Measurements from ENCODE around the gene SORCS1. TPM values are rescaled to one million over a fixed set of nuclear protein-coding genes. Genes with fewer than 3 reads are reported as not detected.

The SORCS1 gene
- total RNA-seq, 1 donor from 2014 or later, result 1.1 TPM

DNA sequence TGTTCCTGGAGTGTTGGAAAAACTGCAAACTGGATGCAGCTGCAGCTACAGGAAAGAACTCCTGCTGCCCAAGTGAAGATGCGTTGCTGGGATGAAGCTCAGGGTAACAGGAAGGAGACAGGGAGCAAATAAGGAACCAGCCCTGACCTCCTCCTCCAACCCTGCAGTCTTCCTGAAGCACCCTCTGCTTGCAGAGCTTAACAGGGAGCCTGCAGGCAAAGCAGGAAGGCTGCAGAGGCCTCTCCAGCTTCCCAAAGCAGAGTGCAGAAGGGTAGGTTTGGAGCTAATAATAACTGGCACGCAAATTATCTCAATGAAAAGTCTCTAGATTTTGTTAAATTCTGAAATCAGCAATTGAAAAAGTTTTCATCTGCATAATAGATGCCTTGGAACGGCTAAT is 92.5 kb downstream of the SORCS1 start:
- no peaks in the 10 kb centered on the region for H3K9me3 Mint-ChIP-seq (ENCODE audit: unreplicated experiment)
- H3K4me1 ChIP-seq (ENCODE audit: insufficient read depth, low read length), result no peaks in the 10 kb centered on the region
- no peaks in the 10 kb centered on the region for H3K36me3 Mint-ChIP-seq (ENCODE audit: low read depth, unreplicated experiment)
- no peak overlapping the region for H3K4me3 ChIP-seq (ENCODE audit: insufficient read depth, low read depth, low read length)
- no peaks in the 10 kb centered on the region for H3K79me2 ChIP-seq (ENCODE audit: insufficient read depth, low read length)
- H3K9me3 ChIP-seq (ENCODE audit: insufficient read depth, low read depth, low read length), result peaks cover 2% of the 10 kb centered on the region
- H3K4me2 ChIP-seq (ENCODE audit: low read length), result no peak overlapping the region
- FAIRE-seq (no peak), DNase-seq (ENCODE audit: low read depth) (no peak)
- H4K20me1 ChIP-seq (ENCODE audit: insufficient read depth, low read length), result no peaks in the 10 kb centered on the region
- no peaks in the 10 kb centered on the region for H3K27me3 ChIP-seq (ENCODE audit: insufficient read depth, low read length)
- H3K4me1 Mint-ChIP-seq (ENCODE audit: low read depth, unreplicated experiment), result no peaks in the 10 kb centered on the region
- no peak overlapping the region for H3K27ac ChIP-seq (ENCODE audit: low read depth, low read length)
- no peak overlapping the region for H3K27ac Mint-ChIP-seq (ENCODE audit: unreplicated experiment)
- TF ChIP-seq, protein P1, sequence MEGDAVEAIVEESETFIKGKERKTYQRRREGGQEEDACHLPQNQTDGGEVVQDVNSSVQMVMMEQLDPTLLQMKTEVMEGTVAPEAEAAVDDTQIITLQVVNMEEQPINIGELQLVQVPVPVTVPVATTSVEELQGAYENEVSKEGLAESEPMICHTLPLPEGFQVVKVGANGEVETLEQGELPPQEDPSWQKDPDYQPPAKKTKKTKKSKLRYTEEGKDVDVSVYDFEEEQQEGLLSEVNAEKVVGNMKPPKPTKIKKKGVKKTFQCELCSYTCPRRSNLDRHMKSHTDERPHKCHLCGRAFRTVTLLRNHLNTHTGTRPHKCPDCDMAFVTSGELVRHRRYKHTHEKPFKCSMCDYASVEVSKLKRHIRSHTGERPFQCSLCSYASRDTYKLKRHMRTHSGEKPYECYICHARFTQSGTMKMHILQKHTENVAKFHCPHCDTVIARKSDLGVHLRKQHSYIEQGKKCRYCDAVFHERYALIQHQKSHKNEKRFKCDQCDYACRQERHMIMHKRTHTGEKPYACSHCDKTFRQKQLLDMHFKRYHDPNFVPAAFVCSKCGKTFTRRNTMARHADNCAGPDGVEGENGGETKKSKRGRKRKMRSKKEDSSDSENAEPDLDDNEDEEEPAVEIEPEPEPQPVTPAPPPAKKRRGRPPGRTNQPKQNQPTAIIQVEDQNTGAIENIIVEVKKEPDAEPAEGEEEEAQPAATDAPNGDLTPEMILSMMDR (IDR thresholded peaks at IDR 0.05; ENCODE audit: insufficient read depth, low read depth, low read length), result no peak
- TF ChIP-seq EZH2 (IDR thresholded peaks at IDR 0.05; ENCODE audit: insufficient read depth, low read length), result no peak
- no peak overlapping the region for H3K4me3 Mint-ChIP-seq (ENCODE audit: unreplicated experiment)
- H3K9ac ChIP-seq (ENCODE audit: low read length), result no peak overlapping the region
- H3K36me3 ChIP-seq (ENCODE audit: insufficient read depth, low read length), result no peaks in the 10 kb centered on the region
- H3K27me3 Mint-ChIP-seq (ENCODE audit: low read depth, unreplicated experiment), result peaks cover 2% of the 10 kb centered on the region
- H2AFZ ChIP-seq (ENCODE audit: low read depth, low read length), result no peak overlapping the region

DNA sequence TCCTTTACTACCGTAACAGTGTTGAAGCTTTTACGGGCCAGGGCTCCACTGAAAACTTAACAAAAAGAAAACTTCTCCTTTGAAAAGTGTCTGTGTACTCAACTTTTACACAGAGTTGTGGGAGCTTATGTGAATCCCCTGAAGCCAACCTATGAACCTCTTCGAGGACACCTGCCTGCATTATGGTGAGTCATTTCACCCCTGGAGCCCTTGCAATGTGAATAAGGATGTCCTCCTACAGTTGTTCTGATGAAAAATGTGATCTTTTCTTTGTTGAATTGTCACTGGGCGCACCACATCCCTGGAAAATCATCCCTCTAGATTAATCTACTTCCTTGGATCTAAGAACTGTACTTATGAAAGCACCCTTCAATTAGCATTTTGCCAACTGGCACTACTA is 93.2 kb downstream of the SORCS1 start:
- FAIRE-seq, result no peak
- no peak overlapping the region for H3K4me3 ChIP-seq (ENCODE audit: insufficient read depth, low read depth, low read length)
- H3K4me3 Mint-ChIP-seq (ENCODE audit: unreplicated experiment), result no peak overlapping the region
- H3K27me3 Mint-ChIP-seq (ENCODE audit: low read depth, unreplicated experiment), result peaks cover 2% of the 10 kb centered on the region
- no peak overlapping the region for H3K27ac ChIP-seq (ENCODE audit: low read depth, low read length)
- no peak for TF ChIP-seq EZH2 (IDR thresholded peaks at IDR 0.05; ENCODE audit: insufficient read depth, low read length)
- TF ChIP-seq, protein P1 (IDR thresholded peaks at IDR 0.05; ENCODE audit: insufficient read depth, low read depth, low read length), result no peak
- no peaks in the 10 kb centered on the region for H3K36me3 Mint-ChIP-seq (ENCODE audit: low read depth, unreplicated experiment)
- no peak overlapping the region for H3K27ac Mint-ChIP-seq (ENCODE audit: unreplicated experiment)
- H3K9ac ChIP-seq (ENCODE audit: low read length), result no peak overlapping the region
- H3K27me3 ChIP-seq (ENCODE audit: insufficient read depth, low read length), result no peaks in the 10 kb centered on the region
- no peaks in the 10 kb centered on the region for H3K36me3 ChIP-seq (ENCODE audit: insufficient read depth, low read length)
- no peaks in the 10 kb centered on the region for H3K9me3 Mint-ChIP-seq (ENCODE audit: unreplicated experiment)
- DNase-seq (ENCODE audit: low read depth), result no peak
- no peaks in the 10 kb centered on the region for H3K79me2 ChIP-seq (ENCODE audit: insufficient read depth, low read length)
- no peak overlapping the region for H2AFZ ChIP-seq (ENCODE audit: low read depth, low read length)
- H3K9me3 ChIP-seq (ENCODE audit: insufficient read depth, low read depth, low read length), result peaks cover 2% of the 10 kb centered on the region
- no peak overlapping the region for H3K4me2 ChIP-seq (ENCODE audit: low read length)
- no peaks in the 10 kb centered on the region for H4K20me1 ChIP-seq (ENCODE audit: insufficient read depth, low read length)
- H3K4me1 Mint-ChIP-seq (ENCODE audit: low read depth, unreplicated experiment), result no peaks in the 10 kb centered on the region
- no peaks in the 10 kb centered on the region for H3K4me1 ChIP-seq (ENCODE audit: insufficient read depth, low read length)

DNA sequence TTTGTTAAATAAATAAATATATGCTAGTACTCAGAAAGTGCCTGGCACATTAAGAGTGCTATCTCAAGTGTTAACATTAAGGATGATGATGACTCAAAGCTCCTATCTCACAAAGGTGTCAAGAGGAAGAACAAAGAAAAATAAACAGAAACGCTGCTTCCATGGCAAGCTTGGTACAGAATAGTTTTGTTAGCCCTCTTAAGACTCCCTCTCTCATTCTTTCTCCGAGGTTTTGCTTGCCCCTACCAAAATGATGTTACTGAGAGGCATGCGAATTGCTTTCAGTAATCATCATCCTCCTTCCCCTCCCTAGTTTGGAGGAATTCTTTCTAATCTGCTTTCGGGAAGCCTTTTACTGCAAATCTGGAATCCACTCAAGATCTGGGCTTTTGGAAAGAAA is 96.7 kb downstream of the SORCS1 start:
- no peak for FAIRE-seq

More for the DNA sequence above, 96.7 kb downstream of the SORCS1 start:
- TF ChIP-seq, protein P1 (IDR thresholded peaks at IDR 0.05; ENCODE audit: insufficient read depth, low read depth, low read length), result no peak
- TF ChIP-seq EZH2 (IDR thresholded peaks at IDR 0.05; ENCODE audit: insufficient read depth, low read length), result no peak
- no peak overlapping the region for H3K4me3 ChIP-seq (ENCODE audit: insufficient read depth, low read depth, low read length)
- H3K9ac ChIP-seq (ENCODE audit: low read length), result no peak overlapping the region
- H3K27me3 ChIP-seq (ENCODE audit: insufficient read depth, low read length), result no peaks in the 10 kb centered on the region
- Mint-ChIP-seq H3K9me3 (ENCODE audit: unreplicated experiment) (no peaks in the 10 kb centered on the region), H3K4me1 (ENCODE audit: low read depth, unreplicated experiment) (no peaks in the 10 kb centered on the region), H3K27ac (ENCODE audit: unreplicated experiment) (no peak overlapping the region), H3K4me3 (ENCODE audit: unreplicated experiment) (no peak overlapping the region), H3K36me3 (ENCODE audit: low read depth, unreplicated experiment) (no peaks in the 10 kb centered on the region), H3K27me3 (ENCODE audit: low read depth, unreplicated experiment) (peaks cover 7% of the 10 kb centered on the region)
- H3K9me3 ChIP-seq (ENCODE audit: insufficient read depth, low read depth, low read length), result no peaks in the 10 kb centered on the region
- no peak overlapping the region for H2AFZ ChIP-seq (ENCODE audit: low read depth, low read length)
- no peak overlapping the region for H3K27ac ChIP-seq (ENCODE audit: low read depth, low read length)
- no peaks in the 10 kb centered on the region for H3K79me2 ChIP-seq (ENCODE audit: insufficient read depth, low read length)
- DNase-seq (ENCODE audit: low read depth), result no peak
- no peaks in the 10 kb centered on the region for H4K20me1 ChIP-seq (ENCODE audit: insufficient read depth, low read length)
- no peaks in the 10 kb centered on the region for H3K4me1 ChIP-seq (ENCODE audit: insufficient read depth, low read length)
- no peaks in the 10 kb centered on the region for H3K36me3 ChIP-seq (ENCODE audit: insufficient read depth, low read length)
- no peak overlapping the region for H3K4me2 ChIP-seq (ENCODE audit: low read length)
